A549 (cell line): Measurements from ENCODE around the gene MORN1.

Experiments
- CTCF ChIP-seq: fragments of >200 bp; sonication (Bioruptor Twin); formaldehyde crosslinking; IDR thresholded peaks from 3 replicates; pipeline ENCODE4 v1.5.1; 2016
- SMC3 ChIP-seq: fragments of >200 bp; sonication (Bioruptor Twin); formaldehyde crosslinking; IDR thresholded peaks from 3 replicates; pipeline ENCODE4 v1.6.1; 2018; ENCODE audit warnings: inconsistent platforms
- ZSCAN20 ChIP-seq: fragments of 250-450 bp; sonication (Bioruptor Pico); IDR thresholded peaks from 2 replicates; pipeline ENCODE4 v1.8.0; 2022; ENCODE audit warnings: mild to moderate bottlenecking, moderate library complexity

GRCh38 chr1:2304921-2305681, 86.3 kb downstream of the MORN1 start:
- no peak for TF ChIP-seq CTCF
- TF ChIP-seq ZSCAN20, result no peak
- no peak for TF ChIP-seq SMC3
